ENCODE measurements around the gene PEX5.
A peak's percentile ranks its signal among the peaks of the same experiment; 100 is the strongest.

Gene PEX5

GRCh38 chr12:7197841-7198240 is 8.4 kb downstream of the PEX5 start:
- DNase-seq (ENCODE audit: low spot score): peak; percentile 2
- in situ Hi-C loops (cut with MboI; ENCODE audit: low pct_unique_long_range_greater_than_20kb, low sequenced_read_pairs, unreplicated experiment): no loop called here
- TF ChIP-seq CTCF (IDR thresholded peaks at IDR 0.05; ENCODE audit: extremely low read depth, insufficient read depth, missing control alignments): no peak

DNA sequence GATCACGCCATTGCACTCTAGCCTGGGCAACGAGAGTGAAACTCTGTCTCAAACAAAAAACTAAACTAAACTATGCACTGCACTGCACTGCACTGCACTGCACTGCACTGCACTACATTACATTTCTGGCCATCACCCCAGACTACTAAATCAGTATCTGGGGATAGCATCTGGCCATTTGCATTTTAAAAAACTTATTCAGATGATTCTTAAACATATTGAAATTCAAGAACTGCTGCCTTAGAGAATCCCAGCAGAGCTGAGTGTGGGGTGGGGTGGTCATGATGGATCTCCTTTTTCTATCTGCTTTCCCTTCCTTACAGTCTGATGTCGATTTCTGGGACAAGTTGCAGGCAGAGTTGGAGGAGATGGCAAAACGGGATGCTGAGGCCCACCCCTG is 13.6 kb downstream of the PEX5 start:
- no peak for DNase-seq (ENCODE audit: low spot score)
- in situ Hi-C loops (cut with MboI; ENCODE audit: low pct_unique_long_range_greater_than_20kb, low sequenced_read_pairs, unreplicated experiment): no loop called here
- TF ChIP-seq CTCF (IDR thresholded peaks at IDR 0.05; ENCODE audit: extremely low read depth, insufficient read depth, missing control alignments): no peak

GRCh38 chr12:7205091-7205490 is 15.6 kb downstream of the PEX5 start:
- no peak for TF ChIP-seq CTCF (IDR thresholded peaks at IDR 0.05; ENCODE audit: extremely low read depth, insufficient read depth, missing control alignments)
- in situ Hi-C loops (cut with MboI; ENCODE audit: low pct_unique_long_range_greater_than_20kb, low sequenced_read_pairs, unreplicated experiment): no loop called here
- no peak for DNase-seq (ENCODE audit: low spot score)

DNA sequence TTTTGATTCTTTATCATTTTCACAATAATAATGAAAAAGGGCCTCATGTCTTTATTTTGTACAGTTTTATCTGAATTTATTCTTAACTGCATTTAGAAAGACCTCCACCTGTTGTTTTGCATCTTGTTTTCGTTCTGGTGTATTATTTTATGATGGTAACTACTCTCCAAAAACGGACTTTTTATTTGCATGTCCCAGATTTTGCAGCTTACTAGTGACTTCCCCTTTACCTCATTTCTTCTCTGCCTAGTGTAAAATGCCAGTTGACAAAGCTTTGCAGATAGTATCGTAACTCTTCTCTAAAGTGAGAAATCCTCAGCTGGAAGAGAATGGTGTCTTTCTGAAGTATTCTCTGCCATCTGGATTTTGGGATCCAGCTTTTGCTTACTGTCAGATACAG is 17.2 kb downstream of the PEX5 start:
- DNase-seq (ENCODE audit: low spot score): no peak
- no peak for TF ChIP-seq CTCF (IDR thresholded peaks at IDR 0.05; ENCODE audit: extremely low read depth, insufficient read depth, missing control alignments)
- in situ Hi-C loops (cut with MboI; ENCODE audit: low pct_unique_long_range_greater_than_20kb, low sequenced_read_pairs, unreplicated experiment): no loop called here

DNA sequence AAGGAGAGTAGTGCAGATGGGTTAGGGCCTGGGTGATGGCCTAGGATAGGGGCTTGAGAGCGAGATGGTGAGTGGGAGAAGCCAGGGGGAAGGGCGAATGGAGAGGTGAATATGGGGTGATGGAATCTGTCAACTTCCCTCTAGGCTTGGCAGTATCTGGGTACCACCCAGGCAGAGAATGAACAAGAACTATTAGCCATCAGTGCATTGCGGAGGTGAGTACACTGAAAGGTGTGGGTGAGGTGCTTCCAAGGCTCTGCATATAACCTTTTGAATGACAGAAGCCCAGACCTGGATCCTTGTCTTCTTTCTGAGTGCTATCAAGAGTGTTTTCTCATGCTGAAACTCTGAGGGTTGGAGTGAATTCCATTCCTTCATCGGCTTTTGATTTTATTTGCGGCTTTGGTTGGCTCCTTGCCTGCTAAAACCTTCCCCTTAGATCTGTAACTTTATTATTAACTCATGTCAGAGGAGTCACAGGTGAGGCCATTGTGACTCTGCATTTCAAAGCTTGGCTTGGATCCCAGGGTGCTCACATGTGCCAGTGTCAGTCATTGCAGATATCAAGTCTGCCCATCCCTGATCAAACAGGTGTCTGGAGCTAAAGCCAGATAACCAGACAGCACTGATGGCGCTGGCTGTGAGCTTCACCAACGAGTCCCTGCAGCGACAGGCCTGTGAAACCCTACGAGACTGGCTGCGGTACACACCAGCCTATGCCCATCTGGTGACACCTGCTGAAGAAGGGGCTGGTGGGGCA is 18.6 kb downstream of the PEX5 start:
- TF ChIP-seq CTCF (IDR thresholded peaks at IDR 0.05; ENCODE audit: extremely low read depth, insufficient read depth, missing control alignments): no peak
- no peak for DNase-seq (ENCODE audit: low spot score)
- in situ Hi-C loops (cut with MboI; ENCODE audit: low pct_unique_long_range_greater_than_20kb, low sequenced_read_pairs, unreplicated experiment): no loop called here

GRCh38 chr12:7209958-7210357 is 20.5 kb downstream of the PEX5 start:
- TF ChIP-seq CTCF (IDR thresholded peaks at IDR 0.05; ENCODE audit: extremely low read depth, insufficient read depth, missing control alignments): no peak
- no peak for DNase-seq (ENCODE audit: low spot score)
- in situ Hi-C loops (cut with MboI; ENCODE audit: low pct_unique_long_range_greater_than_20kb, low sequenced_read_pairs, unreplicated experiment): no loop called here

All from GM13977 (cell line).